Measurements from ENCODE around the gene SAMD1.
"Not testable (repeated sequence)": the region's sequence is repeated elsewhere in the genome, so short reads cannot be mapped to it uniquely, and the experiment has no call there.

The SAMD1 gene

GRCh38 chr19:14059093-14059480 lies 31.5 kb downstream of the SAMD1 start:
- peak; percentile 69 for DNase-seq

DNA sequence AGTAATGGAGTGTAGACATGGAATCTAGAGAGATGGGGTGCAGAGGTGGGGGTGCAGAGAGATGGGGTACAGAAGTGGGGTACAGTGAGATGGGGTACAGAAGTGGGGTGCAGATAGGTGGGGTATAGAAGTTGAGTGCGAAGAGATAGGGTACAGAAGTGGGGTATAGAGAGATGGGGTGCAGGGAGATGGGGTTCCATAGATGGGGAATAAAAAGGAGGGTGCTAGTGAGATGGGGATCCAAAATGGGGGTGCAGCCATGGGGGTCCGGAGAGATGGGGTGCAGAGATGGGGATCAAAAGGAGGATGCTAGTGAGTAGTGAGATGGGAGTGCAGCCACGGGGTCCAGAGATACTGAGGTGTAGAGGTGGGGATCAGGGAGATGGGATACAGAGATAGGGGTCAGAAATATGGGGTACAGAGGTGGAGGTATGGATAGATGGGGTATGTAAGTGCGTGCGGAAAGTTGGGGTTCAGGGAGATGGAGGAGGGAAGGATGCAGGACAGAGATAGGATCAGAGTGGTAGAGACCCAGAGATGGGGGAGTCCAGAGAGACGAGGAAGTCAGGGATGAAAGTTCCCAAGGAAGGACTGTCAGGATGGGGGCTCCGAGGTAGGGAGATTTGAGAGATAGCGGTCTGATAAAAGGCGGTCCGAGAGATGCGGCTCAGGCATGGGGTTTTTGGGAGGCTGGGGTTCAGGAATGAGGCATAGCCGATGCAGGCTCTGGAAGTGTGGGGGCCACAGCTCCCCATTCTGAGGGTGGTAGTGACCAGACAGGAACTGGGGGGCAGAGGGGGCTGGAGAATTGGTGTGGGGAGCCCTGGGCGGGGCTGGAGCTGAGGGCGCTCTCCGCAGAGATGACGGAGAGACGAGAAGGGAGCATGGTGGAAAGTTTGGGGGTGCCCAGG lies 32.1 kb downstream of the SAMD1 start:
- DNase-seq = no peak

GRCh38 chr19:14056741-14057356 lies 33.7 kb downstream of the SAMD1 start:
- DNase-seq = no peak

DNA sequence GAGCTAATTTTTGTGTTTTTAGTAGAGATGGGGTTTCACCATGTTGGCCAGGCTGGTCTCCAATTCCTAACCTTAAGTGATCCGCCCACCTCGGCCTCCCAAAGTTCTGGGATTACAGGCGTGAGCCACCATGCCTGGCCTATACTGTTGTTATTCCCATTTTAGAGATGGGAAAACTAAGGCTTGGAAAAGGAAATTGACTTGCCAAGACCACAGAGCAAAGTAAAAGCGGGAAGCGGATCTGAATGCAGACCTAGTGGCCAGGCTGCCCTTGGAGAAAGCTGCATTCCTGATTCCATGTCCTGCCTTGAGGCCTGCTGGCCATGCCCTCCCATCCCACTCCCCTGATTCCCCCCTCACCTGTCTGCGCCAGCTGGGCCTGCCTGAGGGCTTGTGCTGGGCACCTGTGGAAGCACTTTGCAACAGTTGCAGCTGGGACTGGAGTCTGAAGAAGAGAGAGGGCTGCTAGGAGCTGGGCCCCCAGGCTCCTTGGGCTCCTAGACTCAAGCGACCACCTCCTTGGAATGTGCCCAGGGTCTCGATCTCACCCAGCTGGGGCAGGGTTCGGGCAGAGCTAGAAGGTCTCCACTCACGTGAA lies 34.4 kb downstream of the SAMD1 start:
- DNase-seq = no peak

GRCh38 chr19:14055396-14055795 lies 35.2 kb downstream of the SAMD1 start:
- DNase-seq = no peak

DNA sequence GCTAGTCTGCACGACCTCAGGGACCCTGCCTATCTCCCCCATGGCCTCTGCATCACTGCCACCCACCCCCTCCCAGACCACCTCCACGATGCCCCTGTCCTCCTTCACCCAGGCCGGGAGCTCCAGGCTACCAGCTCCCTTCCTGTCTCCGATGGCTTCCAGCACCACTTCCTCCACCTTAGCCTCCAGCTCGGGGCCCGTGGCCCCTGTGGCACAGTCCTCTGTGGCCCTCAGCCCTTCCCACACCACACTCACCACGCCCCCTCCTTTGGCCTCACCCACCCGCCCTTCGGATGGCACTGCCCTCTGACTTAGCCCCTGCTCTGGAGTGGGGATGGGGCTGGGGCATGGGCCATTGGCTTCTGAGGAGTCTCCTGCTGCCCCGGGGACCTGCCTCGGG lies 35.8 kb downstream of the SAMD1 start:
- DNase-seq = no peak

- no peak for DNase-seq
These were observed 36.5 kb downstream of the SAMD1 start for GRCh38 chr19:14054099-14054498.

DNA sequence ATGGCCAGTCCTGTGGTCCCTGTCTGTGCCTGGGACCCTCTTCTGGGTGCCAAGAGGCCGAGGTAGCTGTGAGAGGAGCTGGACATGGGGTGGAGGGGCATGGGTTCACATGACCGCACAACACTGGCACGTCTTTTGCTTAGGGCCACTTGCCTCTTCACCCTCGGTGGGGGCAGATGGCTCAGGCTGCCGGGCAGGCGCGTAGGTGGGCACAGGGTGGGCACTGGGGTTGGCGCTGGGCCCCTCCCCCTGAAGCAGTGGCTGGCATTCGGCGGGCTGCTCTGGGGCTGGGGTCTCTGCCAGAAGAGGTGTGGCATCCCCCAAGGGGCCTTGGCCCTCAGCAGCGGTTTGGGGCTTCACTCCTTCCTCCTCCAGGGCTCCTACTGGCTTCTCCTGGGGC lies 37.1 kb downstream of the SAMD1 start:
- no peak for DNase-seq

DNA sequence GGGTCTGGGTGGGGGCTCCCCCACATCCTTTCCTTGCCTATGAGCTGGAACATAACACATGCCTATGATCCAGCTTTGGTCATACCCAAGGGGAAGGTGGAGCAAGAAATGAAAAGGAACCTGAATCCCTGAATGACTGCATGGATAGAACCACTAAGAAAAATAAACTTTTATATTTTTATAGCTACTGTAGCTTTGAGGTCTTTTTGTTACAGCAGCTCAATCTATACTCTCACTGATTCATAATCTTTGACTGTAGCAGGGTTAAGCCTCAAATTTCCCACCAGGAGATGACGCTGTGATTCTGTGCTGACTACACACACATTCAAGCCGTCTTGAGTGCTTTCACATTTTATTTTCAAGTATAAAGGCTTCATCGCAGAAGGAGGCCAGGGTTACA lies 37.5 kb downstream of the SAMD1 start:
- DNase-seq = no peak

DNA sequence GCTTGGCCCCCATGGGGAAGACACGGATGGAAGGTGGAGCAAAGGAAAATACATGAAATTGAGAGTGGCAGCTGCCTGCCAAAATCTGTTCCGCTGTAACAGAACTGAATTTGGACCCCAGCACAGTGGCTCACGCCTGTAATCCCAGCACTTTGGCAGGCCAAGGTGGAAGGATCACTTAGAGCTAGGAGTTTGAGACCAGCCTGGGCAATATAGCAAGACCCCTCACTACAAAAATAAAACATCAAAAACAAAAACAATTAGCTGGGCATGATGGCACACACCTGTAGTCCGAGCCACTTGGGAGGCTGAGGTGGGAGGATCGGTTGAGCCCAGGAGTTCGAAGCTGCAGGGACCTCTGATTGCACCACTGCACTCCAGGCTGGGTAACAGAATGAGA lies 38.1 kb downstream of the SAMD1 start:
- DNase-seq = no peak

DNA sequence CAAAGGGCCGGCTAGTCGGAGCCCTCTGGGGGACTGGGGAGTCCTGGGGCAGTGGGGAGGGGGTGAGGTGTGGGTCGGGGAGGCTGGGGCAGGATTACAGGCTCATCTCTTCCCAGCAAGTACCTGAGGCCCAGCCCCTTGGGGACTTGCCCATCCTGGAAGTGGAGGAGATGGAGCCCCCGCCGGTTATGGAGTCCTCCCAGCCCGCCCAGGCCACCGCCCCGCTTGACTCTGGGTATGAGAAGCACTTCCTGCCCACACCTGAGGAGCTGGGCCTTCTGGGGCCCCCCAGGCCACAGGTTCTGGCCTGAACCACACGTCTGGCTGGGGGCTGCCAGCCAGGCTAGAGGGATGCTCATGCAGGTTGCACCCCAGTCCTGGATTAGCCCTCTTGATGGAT lies 38.6 kb downstream of the SAMD1 start:
- no peak for DNase-seq

DNA sequence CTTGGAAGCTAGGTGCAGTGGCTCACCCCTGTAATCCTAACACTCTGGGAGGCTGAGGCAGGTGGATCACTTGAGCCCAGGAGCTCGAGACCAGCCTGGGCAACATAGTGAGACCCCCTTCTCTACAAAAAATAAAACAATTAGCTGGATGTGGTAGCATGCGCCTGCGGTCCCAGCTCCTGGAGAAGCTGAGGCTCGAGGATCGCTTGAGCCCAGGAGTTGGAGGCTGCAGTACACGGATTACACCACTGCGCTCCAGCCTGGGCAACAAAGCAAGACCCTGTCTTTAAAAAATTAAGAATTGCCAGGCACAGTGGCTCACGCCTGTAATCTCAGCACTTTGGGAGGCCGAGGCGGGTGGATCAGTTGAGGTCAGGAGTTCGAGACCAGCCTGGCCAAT lies 39.6 kb downstream of the SAMD1 start:
- not testable (repeated sequence) for DNase-seq

GRCh38 chr19:14050512-14050911 lies 40.0 kb downstream of the SAMD1 start:
- DNase-seq = no peak

DNA sequence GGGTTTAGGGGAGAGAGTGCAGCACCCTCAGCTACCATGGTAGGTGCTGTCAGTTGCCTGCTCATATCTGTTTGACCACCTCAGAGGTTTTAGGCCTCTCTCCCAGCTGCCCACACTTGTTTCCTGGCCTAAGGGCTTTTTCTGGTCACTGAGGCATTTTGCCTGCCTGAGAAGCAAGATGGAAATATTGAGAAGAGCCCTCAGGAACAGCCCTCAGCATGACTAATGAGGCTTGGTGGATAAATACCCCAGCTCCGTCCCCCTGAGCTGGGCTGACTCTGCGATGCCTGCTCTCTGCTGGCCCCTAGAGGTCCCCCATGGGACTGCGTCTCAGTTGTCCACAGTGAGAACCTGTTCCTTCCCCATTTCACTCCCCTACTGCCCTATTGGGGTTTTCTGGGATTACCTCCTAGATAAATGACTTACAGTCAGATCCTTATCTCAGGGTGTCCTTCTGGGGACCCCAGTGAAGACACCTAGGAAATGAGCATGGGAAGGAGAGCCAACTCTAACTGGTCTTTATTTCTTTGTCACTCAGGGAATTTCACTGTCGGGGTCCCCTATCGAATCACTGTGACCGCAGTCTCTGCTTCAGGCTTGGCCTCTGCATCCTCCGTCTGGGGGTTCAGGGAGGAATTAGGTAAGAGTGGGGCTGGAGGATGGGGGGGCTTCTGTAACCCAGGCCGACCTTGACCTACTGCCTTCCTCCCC lies 42.0 kb downstream of the SAMD1 start:
- peak; percentile 84 for DNase-seq

DNA sequence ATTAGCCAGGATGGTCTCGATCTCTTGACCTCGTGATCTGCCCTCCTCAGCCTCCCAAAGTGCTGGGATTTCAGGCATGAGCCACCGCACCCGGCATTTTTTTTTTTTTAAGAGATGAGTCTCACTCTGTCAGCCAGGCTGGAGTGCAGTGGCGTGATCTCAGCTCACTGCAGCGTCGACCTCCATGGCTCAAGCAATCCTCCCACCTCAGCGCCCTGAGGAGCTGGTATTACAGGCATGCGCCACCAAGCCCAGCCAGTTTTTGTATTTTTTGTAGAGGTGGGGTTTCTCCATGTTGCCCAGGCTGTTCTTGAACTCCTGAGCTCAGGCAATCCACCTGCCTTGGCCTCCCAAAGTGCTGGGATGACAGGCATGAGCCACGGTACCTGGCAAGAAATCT lies 42.7 kb downstream of the SAMD1 start:
- DNase-seq = not testable (repeated sequence)

DNA sequence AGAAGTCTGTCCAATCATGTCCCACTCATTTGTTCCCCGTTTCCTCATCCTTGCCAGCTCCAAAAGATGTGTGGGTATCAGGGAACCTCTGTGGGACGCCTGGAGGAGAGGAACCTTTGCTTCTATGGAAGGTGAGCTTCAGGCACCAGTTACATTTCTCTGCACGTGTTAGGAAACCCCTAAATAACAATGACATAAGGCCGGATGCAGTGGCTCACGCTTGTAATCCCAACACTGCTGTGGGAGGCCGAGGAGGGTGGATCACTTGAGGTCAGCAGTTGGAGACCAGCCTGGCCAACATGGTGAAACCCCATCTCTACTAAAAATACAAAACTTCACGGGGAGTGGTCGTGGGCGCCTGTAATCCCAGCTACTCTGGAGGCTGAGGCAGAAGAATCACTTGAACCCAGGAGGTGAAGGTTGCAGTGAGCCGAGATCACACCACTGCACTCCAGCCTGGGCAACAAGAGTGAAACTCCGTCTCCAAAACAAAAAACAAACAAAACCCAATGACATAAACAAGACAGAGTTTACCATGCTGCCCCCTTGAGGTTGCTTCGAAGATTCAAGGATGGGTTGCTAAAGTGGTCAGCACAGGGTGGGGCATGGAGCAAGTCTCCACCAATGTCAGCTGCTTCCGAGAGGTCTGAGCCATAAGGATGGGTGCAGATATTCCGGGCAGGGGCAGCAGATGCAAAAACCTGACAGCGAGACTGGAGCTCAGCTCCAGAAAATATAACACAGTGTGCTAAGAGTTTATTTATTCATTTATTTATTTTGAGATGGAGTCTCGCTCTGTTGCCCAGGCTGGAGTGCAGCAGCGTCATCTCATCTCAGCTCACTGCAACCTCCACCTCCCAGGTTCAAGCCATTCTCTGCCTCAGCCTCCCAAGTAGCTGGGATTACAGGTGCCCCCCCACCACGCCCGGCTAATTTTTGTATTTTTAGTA lies 47.6 kb downstream of the SAMD1 start:
- DNase-seq = not testable (repeated sequence)

GRCh38 chr19:14039181-14039580 lies 51.4 kb downstream of the SAMD1 start:
- DNase-seq = no peak
